ENCODE data around the gene YTHDC2. TPM values are rescaled to one million over a fixed set of nuclear protein-coding genes. Genes with fewer than 3 reads are reported as not detected.

Gene YTHDC2
- total RNA-seq, 2 donors from 2014 or later: 20.8 to 36.9 TPM

- 52 to 54% methylated on average over 3 of the region's 3 CpGs for WGBS, 2 donors
- no peak for TF ChIP-seq CTCF (IDR thresholded peaks at IDR 0.05)
- no peak for TF ChIP-seq POLR2A (IDR thresholded peaks at IDR 0.05)
- no peak for ATAC-seq
- intact Hi-C loops (cut with DNase I): loop anchor here (10.0 kb wide), 1 partner anchor 603 kb away; no protein-coding TSS in a partner anchor
- Histone ChIP-seq H3K36me3 (replicated peaks in 1 of 2; ENCODE audit: insufficient read depth in 1 of 2, low read depth in 2 of 2) (no peaks in the 10 kb centered on the region), H3K27ac (no peak overlapping the region), H3K27me3 (no peaks in the 10 kb centered on the region), H3K9me3 (no peaks in the 10 kb centered on the region), H3K4me1 (no peaks in the 10 kb centered on the region), H3K4me3 (no peak overlapping the region)
- no peak for DNase-seq
These were observed 94.7 kb downstream of the YTHDC2 start for GRCh38 chr5:113608113-113608596.

GRCh38 chr5:113612060-113612496 lies 98.6 kb downstream of the YTHDC2 start:
- no peak for TF ChIP-seq POLR2A (IDR thresholded peaks at IDR 0.05)
- peak in 6 of 7 experiments; percentile 53 to 71 (median 62) for TF ChIP-seq CTCF (IDR thresholded peaks at IDR 0.05)
- DNase-seq (no peak), ATAC-seq (no peak)
- intact Hi-C loops (cut with DNase I): loop anchor here (10.0 kb wide), 1 partner anchor 1453 kb away; no protein-coding TSS in a partner anchor
- H3K9me3 ChIP-seq: no peaks in the 10 kb centered on the region
- H3K4me3 ChIP-seq: no peak overlapping the region
- H3K36me3 ChIP-seq (replicated peaks in 1 of 2; ENCODE audit: insufficient read depth in 1 of 2, low read depth in 2 of 2): no peaks in the 10 kb centered on the region
- no peaks in the 10 kb centered on the region for H3K4me1 ChIP-seq
- H3K27me3 ChIP-seq: no peaks in the 10 kb centered on the region
- no peak overlapping the region for H3K27ac ChIP-seq
- WGBS, 2 donors: 0 to 1% methylated on average over 4 of the region's 4 CpGs

- WGBS, 2 donors: 50 to 69% methylated on average over 1 of the region's 1 CpG
- Histone ChIP-seq H3K4me1 (no peaks in the 10 kb centered on the region), H3K27ac (no peak overlapping the region), H3K36me3 (replicated peaks in 1 of 2; ENCODE audit: insufficient read depth in 1 of 2, low read depth in 2 of 2) (no peaks in the 10 kb centered on the region), H3K9me3 (no peaks in the 10 kb centered on the region), H3K27me3 (no peaks in the 10 kb centered on the region), H3K4me3 (no peak overlapping the region)
- intact Hi-C loops (cut with DNase I): loop anchor here (10.0 kb wide), 1 partner anchor 1451 kb away; no protein-coding TSS in a partner anchor
- no peak for TF ChIP-seq POLR2A (IDR thresholded peaks at IDR 0.05)
- TF ChIP-seq CTCF (IDR thresholded peaks at IDR 0.05): no peak
- ATAC-seq (no peak), DNase-seq (no peak)
These were observed 100.7 kb downstream of the YTHDC2 start for GRCh38 chr5:113614191-113614590.

- Histone ChIP-seq H3K4me3 (no peak overlapping the region), H3K4me1 (no peaks in the 10 kb centered on the region), H3K27ac (no peak overlapping the region), H3K27me3 (no peaks in the 10 kb centered on the region), H3K36me3 (replicated peaks in 1 of 2; ENCODE audit: insufficient read depth in 1 of 2, low read depth in 2 of 2) (no peaks in the 10 kb centered on the region), H3K9me3 (no peaks in the 10 kb centered on the region)
- ATAC-seq (no peak), DNase-seq (no peak)
- TF ChIP-seq CTCF (IDR thresholded peaks at IDR 0.05) (no peak), POLR2A (IDR thresholded peaks at IDR 0.05) (no peak)
- intact Hi-C loops (cut with DNase I): loop anchor here (10.0 kb wide), 1 partner anchor 1449 kb away; no protein-coding TSS in a partner anchor
- 34 to 39% methylated on average over 2 of the region's 2 CpGs for whole genome bisulfite sequencing, 2 donors
These were observed 102.2 kb downstream of the YTHDC2 start for GRCh38 chr5:113615708-113616107.
